ENCODE data around the gene RCL1.

Gene RCL1

GRCh38 chr9:4844056-4844838 is 51.5 kb downstream of the RCL1 start:
- no peak for DNase-seq

- no peak for DNase-seq
These were observed 56.6 kb downstream of the RCL1 start for GRCh38 chr9:4849369-4849768.

GRCh38 chr9:4850603-4851310 is 58.0 kb downstream of the RCL1 start:
- no peak for DNase-seq

GRCh38 chr9:4852419-4852818 is 59.7 kb downstream of the RCL1 start:
- DNase-seq, result no peak

- no peak for DNase-seq
These were observed 61.5 kb downstream of the RCL1 start for GRCh38 chr9:4854265-4854590.

GRCh38 chr9:4855841-4856240 is 63.1 kb downstream of the RCL1 start:
- DNase-seq, result no peak

- no peak for DNase-seq
These were observed 64.5 kb downstream of the RCL1 start for GRCh38 chr9:4857163-4857810.

- no peak for DNase-seq
These were observed 66.3 kb downstream of the RCL1 start for GRCh38 chr9:4859035-4859434.

GRCh38 chr9:4860383-4860782 is 67.6 kb downstream of the RCL1 start:
- no peak for DNase-seq

GRCh38 chr9:4861145-4861544 is 68.4 kb downstream of the RCL1 start:
- no peak for DNase-seq

GRCh38 chr9:4861736-4862451 is 69.2 kb downstream of the RCL1 start:
- DNase-seq, result no peak

- DNase-seq, result no peak
These were observed 69.9 kb downstream of the RCL1 start for GRCh38 chr9:4862506-4863250.

GRCh38 chr9:4864234-4864661 is 71.5 kb downstream of the RCL1 start:
- no peak for DNase-seq

- DNase-seq, result no peak
These were observed 72.0 kb downstream of the RCL1 start for GRCh38 chr9:4864698-4865097.

GRCh38 chr9:4865681-4866080 is 72.9 kb downstream of the RCL1 start:
- DNase-seq, result no peak

GRCh38 chr9:4866239-4866969 is 73.7 kb downstream of the RCL1 start:
- no peak for DNase-seq

- DNase-seq, result no peak
These were observed 80.3 kb downstream of the RCL1 start for GRCh38 chr9:4873066-4873465.

GRCh38 chr9:4875559-4875958 is 82.8 kb downstream of the RCL1 start:
- no peak for DNase-seq

- no peak for DNase-seq
These were observed 86.4 kb downstream of the RCL1 start for GRCh38 chr9:4879115-4879558.

- DNase-seq, result no peak
These were observed 90.7 kb downstream of the RCL1 start for GRCh38 chr9:4883326-4883873.

GRCh38 chr9:4886698-4887097 is 94.0 kb downstream of the RCL1 start:
- no peak for DNase-seq

GRCh38 chr9:4887556-4887955 is 94.8 kb downstream of the RCL1 start:
- no peak for DNase-seq

Data from CD4-positive, alpha-beta T cell treated with Interleukin-6 for 4 hours (primary cell).